Activated effector memory CD4-positive, alpha-beta T cell treated with Interleukin-2 at 50 U/mL for 16 hours (primary cell): ENCODE data around the gene TACC2.

ENCODE experiments used
- DNase-seq: peaks from one replicate; pipeline ENCODE4 v3.0.0-alpha.2; 2020

Gene TACC2

DNA sequence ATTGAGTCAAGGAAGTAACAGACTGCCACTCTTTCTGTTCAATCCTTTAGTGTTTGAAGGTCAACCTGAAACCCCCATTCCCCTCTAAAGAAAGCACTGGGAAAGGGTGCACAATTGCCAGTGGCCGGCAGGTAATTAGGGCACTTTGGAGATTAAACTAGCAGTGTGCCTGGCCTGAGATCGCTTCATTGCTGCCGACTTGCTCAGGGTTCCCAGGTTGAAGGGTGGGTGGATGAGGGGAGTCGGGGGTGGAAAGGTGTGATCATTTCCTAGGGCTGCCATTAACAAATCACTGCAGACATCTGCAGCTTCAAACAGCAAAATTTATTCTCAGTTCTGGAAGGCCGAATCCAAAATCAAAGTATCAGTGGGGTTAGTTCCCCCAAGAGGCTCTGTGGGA, 265.9 kb downstream of the TACC2 start:
- DNase-seq: no peak

DNA sequence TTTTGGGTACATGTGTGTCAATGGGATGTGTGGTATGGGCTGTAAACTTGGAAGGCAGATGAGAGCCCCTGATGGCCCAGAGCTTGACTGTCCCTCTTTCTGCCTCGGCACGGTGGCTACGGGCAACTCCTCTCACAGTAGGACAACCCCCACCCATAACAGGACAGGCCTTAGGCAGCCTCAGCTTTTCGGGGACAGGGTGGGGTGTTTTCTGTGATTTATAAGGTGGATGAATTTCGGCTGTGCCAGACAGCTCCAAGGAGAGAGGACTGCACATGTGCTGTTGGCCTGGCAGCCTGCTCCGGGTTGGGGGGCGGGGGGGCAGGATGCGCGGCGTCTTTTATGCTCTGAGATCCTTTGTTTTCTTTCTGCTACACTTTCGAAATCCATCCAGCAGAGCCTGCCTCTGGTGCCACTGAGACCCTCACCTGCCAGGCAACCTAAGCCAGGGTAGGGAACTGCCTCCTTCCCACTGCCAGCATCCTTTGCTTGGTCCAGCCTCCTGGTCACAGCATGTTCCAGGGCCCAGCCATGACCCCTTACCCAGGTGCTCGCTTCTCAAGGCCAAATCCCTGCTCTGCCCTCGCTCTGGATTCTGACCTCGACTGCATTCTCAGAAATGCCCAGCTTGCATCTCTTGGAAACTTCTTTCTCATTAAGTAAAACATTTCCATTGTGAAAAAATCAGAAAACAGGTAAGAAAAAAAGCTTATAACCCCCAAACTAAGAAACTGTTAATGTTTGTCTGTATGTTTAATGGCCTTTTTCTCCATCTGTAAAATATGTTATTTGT, 266.7 kb downstream of the TACC2 start:
- no peak for DNase-seq

DNA sequence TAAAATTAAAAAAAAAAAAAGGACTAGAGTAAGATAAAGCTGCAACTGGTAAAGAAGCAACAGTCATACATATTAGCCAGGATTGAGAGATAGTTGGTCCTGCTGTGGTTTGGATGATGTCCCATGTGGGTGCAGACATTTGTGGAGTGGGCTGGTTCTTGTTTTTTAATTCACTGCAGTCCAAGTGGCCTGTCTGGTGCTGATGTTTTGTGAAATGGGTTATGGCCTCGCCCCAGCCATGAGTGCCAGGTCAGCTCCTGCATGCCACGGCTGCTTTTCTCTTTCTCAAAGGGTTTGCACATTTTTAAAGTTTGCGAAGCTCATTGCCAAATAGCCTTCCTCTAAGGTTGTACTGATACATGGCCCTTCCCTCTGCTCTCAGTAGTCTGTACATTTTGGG, 268.1 kb downstream of the TACC2 start:
- no peak for DNase-seq

DNA sequence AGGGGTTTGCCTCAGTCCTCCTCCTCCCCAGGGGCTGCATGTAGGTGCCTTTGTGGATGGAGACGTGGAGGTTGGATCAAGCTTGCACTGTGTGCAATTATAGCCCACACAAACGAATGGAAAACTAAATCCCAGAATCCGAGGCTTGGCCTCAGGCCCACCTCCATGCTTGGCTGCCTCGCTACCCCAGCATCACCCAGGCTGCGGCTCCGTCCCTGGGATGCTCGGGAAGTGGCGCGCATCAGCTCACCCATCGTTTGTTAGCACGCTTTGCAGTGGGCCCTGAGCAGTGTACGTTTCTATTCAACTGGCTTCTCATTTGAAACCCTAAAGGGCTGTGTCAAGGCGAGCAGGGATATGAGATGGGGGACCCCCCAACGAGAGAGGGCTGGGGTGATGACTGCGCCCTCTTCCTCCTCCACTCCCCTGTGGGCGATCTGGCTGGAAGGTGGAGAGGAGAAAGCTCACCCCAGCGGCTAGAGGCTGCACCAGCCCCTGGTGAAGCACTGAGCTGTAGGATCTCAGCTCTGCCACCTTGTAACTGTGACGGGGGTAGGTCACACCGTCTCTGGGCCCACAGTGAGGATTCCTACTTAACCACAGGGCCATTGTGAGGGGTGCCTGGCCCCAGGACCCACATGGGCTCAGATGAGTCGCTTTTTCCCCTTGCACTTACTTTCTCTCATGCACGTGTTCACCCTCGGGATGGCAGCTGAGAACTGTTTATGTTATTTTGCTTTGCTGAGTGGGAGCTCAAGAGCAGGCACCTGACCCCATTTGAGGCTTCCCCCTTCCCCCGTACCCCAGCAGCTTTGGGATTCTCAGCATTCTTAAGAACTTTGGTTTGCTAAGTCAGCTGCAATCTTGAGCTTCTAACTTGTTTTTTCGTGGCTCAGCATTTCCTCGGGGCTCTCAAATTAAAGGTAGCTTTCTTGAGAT, 269.4 kb downstream of the TACC2 start:
- DNase-seq: no peak

DNA sequence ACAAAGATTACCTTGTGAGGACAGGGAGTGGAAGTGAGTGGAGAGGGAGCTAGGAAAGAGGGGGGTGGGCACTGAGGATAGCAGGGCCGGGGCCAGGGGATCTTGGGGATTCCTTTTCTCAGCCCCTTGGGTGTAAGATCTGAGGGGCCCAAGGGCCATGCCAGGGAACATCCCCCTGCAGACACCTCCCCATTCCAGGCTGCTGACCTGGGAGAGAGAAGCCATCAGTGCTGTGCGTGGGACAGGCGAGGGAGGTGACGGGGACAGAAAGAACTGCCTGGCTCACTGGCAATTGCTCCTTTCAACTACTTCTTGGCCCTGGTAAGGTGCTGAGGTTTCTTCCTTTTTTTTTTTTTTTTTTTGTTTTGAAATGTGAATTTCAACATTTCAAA, 270.1 kb downstream of the TACC2 start:
- DNase-seq: no peak

DNA sequence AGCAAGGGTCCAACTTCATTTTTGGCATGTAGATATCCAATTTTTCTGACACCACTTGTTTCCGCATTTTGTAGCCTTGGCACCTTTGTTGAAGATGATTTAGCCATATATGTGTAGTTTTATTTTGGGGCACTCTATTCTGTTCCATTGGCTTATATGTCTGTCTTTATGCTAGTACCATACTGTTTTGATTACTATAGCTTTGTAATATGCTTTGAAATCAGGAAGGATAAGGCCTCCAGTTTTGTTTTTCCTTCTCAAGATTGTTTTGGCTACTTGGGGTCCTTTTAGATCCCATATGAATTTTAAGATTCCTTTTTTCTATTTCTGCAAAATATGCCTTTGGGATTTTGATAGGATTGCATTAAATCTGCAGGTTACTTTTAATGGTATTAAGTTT, 272.6 kb downstream of the TACC2 start:
- DNase-seq: no peak

DNA sequence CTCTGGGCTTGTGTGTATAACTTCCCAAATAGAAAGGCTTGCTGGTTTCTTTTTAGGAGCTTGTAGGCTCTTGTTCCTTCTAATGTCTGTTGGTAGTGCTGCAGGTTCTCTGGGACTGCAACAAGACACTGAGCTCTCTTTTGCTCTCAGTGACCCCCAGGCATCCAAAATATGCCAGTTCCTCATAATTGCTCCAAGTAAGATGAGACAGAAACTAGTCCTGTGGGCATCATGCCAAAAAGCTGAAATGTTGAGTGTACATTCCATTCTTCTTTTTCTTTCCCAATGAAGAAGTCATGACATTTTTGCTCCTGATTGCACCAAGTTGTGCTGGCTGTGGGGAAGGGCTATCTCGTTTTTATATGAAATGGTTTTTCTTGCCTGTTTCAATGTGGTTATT, 275.0 kb downstream of the TACC2 start:
- DNase-seq: no peak

DNA sequence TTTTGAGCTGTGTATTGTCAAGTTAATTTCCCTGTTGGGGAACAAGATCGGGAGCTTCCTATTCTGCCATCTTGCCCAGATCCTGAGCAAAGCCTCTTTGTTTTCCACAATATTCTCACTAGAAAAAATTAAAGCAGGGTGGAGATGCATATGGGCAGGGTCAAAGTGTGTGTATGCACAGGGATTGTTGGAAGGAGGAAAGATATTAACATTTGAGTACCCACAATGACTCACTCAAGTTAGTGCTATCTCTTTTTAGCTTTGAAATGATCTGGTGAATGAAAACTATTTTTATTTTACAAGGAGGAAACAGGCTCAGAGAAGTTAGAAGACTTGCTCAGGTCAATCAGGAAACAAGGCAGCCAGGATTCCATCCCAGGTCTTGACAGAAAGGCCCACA, 275.5 kb downstream of the TACC2 start:
- no peak for DNase-seq

DNA sequence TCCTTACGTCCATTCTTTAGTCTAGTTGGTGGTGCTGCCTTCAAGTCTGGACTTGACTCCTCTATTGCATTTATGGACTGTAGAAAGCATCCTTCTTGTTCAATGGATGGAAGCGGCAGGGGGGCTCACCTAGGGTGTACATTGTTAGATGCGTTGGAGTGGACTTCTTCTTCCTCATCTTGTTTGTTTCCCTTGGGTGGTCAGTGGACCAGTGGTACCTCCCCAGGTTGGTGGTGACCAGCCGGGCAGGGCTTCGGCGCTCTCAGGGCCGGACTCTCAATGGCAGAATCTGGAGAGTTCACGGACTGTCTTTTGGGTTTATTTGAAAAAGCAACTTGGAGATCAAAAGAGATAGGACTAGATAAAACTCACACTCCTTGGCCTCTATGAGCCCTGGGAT, 276.0 kb downstream of the TACC2 start:
- no peak for DNase-seq

DNA sequence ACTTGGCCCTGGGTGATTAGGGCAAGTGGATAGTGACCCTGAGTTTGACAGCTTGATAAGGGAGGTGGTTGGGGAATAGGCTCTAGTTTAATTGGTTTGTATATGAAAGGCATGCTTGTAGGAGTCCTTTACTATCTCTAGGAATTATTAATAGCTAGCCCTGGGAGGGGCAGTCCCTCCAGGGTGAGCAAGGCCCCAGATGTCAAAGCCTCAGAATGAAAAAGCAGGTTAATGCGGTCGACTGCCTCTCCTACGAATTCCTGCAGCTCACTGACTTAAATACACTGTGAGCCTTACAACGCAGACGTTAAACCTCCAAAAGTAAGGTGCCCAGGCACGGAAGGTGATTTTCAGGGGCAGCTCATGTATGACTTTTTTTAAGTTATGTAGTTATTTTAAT, 276.9 kb downstream of the TACC2 start:
- DNase-seq: no peak

DNA sequence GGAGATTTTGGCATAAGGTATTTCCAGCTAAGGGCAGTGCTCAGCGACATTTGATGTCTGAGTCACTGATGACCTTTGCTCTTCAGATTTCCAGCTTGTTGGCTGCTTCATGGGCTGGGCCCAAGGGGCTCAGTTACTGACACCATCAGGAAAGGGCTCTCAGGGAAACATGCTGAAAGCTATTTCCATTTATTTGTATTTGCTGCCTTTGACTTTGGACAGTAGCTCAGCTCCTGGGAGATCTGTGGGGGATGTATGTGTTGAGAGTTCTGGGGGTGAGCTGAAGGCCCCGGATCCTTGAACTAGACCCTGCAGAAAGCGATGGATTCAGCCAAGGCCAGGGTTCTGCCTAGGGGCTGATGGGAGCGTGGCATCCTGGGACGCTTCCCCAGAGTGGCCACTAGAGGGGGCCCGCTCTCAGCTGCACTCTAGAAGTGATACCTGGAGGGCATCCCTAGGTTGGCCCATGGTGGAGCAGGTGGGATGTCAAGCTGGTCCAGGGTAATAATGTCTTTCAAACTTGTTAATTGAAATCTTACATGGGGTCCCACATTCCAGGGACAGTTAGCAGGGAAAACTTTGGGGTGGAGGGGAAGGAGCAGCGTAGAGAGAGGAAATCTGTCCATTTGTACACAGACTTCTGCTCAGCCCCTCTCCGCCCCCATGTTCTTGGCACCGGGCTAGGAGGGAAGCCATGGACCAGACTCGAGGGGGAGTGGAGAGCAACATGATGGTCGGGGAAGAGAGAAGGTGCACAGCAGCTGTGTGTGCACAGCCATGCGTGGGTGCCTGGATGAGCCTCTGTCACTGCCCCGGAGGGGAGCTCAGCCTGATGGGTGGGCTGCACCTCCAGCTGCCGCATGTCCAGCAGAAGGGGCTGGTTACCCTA, 279.1 kb downstream of the TACC2 start:
- peak; percentile 26 for DNase-seq

DNA sequence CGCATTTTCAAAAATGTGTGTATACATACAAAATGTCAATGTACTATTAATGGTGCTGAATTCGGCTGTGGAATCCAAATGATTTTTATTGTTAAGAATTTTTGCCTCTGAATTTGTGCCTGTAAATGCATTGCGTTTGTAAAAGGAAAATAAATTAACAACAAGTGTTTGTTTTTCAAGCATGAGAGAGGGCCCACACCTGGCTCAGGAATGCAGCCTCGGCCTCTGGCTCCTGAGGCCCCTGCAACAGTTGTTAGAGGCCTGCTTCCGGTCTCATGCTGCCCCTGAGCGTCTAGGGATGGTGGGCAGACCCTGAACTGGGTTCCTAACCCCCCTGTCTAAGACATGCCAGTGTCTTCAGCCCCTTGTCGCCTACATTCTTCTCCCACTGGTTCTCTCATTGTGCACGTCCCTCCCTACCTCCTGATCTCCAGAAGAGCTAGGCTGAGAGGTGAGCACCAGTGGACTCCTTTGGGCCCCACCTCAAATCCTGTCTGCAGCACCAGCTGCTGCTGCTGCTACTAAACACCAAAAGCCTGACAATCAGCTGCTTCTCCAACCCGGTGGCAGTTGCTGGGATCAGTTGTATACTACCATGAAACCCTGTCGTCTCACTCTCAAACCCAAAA, 280.2 kb downstream of the TACC2 start:
- DNase-seq: no peak

DNA sequence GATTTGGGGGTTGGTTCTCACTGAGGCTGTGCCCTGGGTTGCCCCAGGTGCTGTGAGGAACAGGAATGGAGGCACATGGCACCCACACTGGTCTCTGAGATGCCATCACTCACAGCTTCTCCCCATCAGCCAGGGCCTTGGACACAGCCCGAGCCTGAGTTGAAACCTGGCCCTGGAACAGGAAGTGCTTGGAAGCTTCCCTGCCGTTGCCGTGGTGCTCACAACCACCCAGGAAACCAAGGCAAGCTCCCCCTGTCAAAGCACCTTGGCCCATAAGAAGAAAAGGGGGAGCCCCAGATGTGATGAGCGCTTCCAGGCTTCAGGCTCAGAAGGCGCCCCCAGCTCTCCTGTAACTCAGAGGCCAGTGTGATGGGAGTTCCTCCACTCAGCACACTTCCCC, 282.1 kb downstream of the TACC2 start, which contains the start of gene BTBD16:
BTBD16 (plus strand) TSS at position 221 of the 400 bp plus-strand sequence. CDS start 3,786 bp downstream, outside the sequence.
- no peak for DNase-seq

DNA sequence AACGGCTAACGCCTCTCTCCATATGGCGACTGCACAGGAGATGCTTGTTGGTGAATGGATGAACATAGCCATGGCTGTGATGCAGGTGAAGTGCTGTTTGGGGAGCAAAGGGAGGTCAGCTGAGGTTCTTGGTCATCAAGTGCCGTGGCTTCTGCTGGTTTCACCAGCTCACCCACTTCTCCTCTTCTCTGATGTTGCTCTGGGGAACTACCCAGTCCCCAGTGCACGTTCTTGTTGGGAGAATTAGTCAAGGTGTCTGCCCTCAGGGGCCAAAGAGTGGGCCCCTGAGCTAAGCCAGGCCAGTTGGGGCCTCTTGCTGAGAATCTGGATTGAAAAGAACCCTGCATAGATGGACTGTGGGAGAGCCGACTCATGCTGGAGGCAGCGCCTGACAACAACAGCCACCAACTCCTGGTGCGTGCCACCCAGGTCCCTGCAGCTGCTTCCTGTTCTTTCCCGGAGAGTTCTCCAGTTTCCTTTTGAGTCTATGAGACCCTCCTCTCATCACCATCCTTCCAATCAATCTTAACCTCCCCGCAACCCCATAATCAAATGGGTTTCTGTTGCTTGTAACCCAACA, 285.1 kb downstream of the TACC2 start:
- no peak for DNase-seq

DNA sequence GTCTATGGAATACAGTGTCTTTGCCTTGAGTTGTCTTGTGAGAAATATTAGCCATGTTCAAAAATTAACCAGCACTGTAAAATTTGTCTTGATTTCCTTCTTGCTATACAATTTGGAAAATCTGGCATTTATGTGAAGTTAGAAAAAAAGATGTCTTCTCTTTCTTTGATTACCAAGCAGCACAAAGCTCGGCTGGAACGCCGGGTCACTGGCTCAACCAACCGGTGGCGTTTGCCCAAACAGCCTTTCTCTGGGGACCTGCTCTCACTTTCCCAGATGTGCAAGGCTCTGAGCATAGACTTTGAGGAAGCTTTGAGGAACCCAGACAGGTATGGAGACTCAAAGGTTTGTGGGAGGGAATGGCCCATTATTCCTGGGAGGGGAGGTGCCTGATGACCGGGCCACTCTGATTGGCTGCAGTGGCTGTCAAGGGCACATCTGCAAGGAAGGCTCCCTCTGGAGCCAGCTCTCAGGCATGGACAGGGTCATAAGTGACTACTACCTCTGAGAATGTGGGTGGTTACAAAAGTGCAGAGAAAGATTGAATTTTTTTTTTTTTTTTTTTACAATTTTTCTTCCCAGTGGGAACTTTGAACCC, 287.7 kb downstream of the TACC2 start:
- DNase-seq: no peak

DNA sequence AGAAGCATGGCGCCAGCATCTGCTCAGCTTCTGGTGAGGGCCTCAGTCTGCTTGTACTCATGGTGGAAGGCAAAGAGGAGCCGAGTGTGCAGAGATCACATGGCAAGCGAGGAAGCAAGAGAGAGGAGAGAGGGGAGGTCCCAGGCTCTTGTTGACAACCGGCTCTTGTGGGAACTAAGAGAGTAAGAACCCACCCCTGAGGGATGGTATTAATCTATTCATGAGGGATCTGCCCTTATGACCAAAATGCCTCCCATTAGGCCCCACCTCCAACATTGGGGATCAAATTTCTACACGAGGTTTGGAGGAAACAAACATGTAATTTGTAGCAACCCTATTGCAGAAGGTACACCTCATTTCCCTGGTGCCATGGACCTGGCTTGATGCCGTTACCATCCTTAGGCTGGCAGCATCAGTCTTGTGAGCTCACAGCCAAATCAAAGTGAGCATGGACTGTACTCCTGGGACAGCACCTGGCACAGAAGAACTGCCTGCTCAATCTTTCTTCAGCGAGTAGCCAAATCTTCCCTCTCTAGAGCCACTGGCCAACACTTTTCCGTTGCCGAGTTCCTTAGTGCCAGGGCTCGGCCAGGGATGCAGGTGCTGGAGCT, 288.7 kb downstream of the TACC2 start:
- no peak for DNase-seq

DNA sequence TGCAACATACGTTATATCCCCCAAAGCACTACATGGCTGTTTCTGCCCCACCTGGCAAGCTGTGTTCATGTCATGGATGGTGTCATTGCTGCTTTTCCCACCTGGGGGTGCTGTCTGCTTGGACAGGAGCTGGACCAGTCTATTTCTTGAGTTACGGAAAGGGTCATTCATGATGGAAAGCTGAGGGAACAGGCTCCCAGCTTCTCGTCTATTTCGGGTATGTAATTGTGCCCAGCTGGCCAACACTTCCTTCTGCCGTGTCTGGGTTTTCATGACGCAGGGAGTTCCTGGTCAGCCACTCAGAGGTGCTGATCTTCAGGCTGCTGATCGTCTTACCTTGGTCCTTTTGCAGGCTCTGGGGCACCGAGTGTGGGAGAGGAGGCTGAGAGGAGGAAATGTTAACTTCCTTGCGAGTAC, 290.8 kb downstream of the TACC2 start:
- DNase-seq: no peak

DNA sequence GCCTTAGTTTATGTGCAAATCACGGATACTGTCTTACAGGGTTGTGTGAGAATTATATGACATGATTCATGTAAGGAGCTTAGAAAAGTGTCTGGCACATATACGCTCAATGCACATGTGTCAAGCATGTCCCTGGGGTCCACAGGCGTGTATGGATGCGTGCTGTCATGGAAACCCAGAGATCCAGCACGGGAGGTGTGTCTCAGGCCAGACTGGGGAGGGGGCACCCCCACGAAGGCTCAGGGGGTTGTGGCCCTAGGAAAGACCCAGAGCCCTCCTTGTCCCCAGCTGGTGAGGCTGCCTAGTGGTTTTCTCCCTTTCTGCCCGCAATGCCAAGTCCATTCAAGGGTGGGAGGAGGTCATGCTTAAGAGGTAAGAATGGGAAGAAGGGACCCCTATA, 291.2 kb downstream of the TACC2 start:
- no peak for DNase-seq

DNA sequence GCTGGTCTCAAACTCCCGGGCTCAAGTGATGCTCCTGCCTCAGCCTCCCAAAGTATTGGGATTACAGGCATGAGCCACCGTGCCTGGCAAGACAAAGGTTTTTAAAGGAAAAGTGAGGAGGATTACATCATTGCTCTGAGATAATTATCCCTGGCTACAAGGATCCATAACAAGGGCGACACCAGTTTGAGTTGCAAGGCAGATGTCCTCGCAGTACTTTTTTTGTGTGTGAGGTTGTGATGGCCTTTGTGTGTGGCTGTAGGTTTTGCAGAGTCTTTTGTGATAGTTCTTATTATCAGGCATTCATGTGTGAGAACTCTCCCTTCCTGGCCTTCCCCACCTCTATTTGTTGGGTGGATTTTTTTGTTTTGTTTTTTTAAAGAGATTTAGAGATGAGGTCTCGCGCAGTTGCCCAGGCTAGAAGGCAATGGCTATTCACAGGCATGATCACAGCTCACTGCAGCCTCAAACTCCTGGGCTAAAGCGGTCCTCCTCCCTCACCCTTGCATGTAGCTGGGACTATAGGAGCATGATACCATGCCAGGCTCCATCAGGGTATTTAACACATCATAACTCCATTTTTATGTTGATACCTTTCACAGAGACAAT, 292.2 kb downstream of the TACC2 start:
- no peak for DNase-seq

DNA sequence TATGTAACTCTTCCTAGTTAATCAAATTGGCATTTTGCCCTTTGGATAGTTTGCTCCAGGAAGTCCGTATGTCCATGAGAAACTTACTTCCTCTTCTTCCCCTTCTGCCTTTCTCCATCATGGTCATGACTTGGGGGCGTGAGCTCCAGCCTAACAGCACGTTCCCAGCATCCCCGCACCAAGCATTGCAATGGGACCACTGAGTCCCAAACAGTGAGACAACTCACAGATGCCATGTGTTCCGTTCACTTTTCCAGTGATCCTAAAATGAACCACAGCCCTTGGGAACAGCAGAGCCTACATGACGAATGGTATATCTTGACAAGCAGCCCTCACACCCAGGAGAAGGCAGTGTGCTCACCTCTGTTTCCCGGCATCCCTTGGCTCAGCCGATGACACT, 292.8 kb downstream of the TACC2 start:
- DNase-seq: no peak

DNA sequence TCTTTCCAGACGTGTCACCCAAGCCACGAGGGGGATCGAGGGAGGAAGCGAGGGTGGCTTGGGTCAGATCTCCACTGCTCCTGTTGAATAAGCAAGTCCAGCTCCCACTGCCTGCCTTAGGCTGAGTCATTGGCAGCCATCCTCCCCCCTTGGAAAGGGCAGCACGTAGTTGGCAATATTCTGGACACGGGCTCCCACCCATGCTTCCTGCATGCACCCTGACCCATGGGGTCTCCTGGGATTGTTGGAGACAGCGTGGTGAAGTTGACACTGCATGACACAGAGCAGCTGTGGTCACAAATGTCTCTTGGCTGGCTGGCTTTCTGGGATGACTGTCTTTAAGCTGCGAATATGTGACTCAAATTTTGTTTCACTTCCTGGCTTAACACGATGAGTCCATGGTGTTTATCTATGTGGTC, 293.3 kb downstream of the TACC2 start:
- no peak for DNase-seq
